HepG2 (cell line): Measurements from ENCODE around the gene GFY. TPM values are rescaled to one million over a fixed set of nuclear protein-coding genes. Genes with fewer than 3 reads are reported as not detected.

Source experiments
- HCFC1 ChIP-seq: fragments of 150-350 bp; IDR thresholded peaks from 2 replicates; pipeline ENCODE4 v1.6.1; 2014; ENCODE audit warnings: low read depth, low read length
- HNRNPL ChIP-seq: fragments of 200-400 bp; formaldehyde crosslinking; IDR thresholded peaks from 2 replicates; pipeline ENCODE4 v1.6.1; 2017; ENCODE audit warnings: mild to moderate bottlenecking, low read depth, low read length
- RARG ChIP-seq: sonication (generic); formaldehyde crosslinking; IDR thresholded peaks from 2 replicates; pipeline ENCODE4 v1.4.0; 2020; ENCODE audit warnings: low read depth, mild to moderate bottlenecking, missing genetic modification reagents
- SRSF1 ChIP-seq: fragments of 200-400 bp; formaldehyde crosslinking; optimal IDR thresholded peaks from 2 replicates; pipeline ENCODE3; 2017; ENCODE audit warnings: mild to moderate bottlenecking, low read depth, low read length, moderate library complexity
- TAF1 ChIP-seq: sonication (generic); formaldehyde crosslinking; IDR thresholded peaks from 2 replicates; pipeline ENCODE4 v1.4.0; 2020; ENCODE audit warnings: missing genetic modification reagents
- TBL1XR1 ChIP-seq: fragments of 150-350 bp; IDR thresholded peaks from 2 replicates; pipeline ENCODE4 v1.6.1; 2014; ENCODE audit warnings: borderline replicate concordance, low read length; ENCODE audit not compliant: partially characterized antibody
- ZBTB7A ChIP-seq: sonication (generic); formaldehyde crosslinking; IDR thresholded peaks from 2 replicates; pipeline ENCODE4 v1.8.0; 2022; ENCODE audit warnings: mild to moderate bottlenecking, missing genetic modification reagents
- polyA plus RNA-seq, 8 experiments: library from polyadenylated mRNA; depleted of rRNA in 3 of 8; stranded (reverse) in 7 of 8; unstranded in 1 of 8; fragments of >200 nt; fragmentation: Illumina TruSeq in 4 of 8; extraction: Trizol in 4 of 8; gene quantifications; 2 replicates each; pipeline versions ENCODE4 v1.2.1 to v1.2.3, GENCODE V29; 2011 to 2016; ENCODE audit warnings: low read depth in 4 of 8, missing spikeins in 1 of 8, mixed read lengths in 1 of 8; ENCODE audit not compliant: insufficient read depth in 1 of 8
- total RNA-seq, 5 experiments: library from RNA; depleted of rRNA; stranded (reverse); fragments of >200 nt; fragmentation: Illumina TruSeq; extraction: Trizol; gene quantifications; 2 replicates each; pipeline ENCODE4 v1.2.3, GENCODE V29; 2016; ENCODE audit warnings: low read depth in 1 of 5
- TF ChIP-seq, protein P1 (sequence below), 2 experiments: fragments of 450-650 bp in 1 of 2; sonication (generic) in 1 of 2; formaldehyde crosslinking in 1 of 2; IDR thresholded peaks; 2 replicates each; pipeline versions ENCODE4 v1.6.1 to v1.8.0; 2016 to 2022; ENCODE audit warnings: antibody characterized with exemption in 1 of 2, mild to moderate bottlenecking in 1 of 2, missing genetic modification reagents in 1 of 2
- TF ChIP-seq, protein P2 (sequence below): sonication (generic); formaldehyde crosslinking; IDR thresholded peaks from 2 replicates; pipeline ENCODE4 v1.4.0; 2020; ENCODE audit warnings: missing genetic modification reagents, borderline replicate concordance
- TF ChIP-seq, protein P3 (sequence below): sonication (generic); formaldehyde crosslinking; conservative IDR thresholded peaks from 2 replicates; pipeline ENCODE4 v1.4.0; 2020; ENCODE audit warnings: missing genetic modification reagents
- TF ChIP-seq, protein P4 (sequence below): sonication (generic); formaldehyde crosslinking; IDR thresholded peaks from 2 replicates; pipeline ENCODE4 v1.4.0; 2020; ENCODE audit warnings: mild to moderate bottlenecking, missing genetic modification reagents, borderline replicate concordance

Gene GFY
- total and polyA plus RNA-seq, 2 of the 13 experiments (the other 11 are each of a cell fraction or from before 2014, with no cell fraction given), result not detected

DNA sequence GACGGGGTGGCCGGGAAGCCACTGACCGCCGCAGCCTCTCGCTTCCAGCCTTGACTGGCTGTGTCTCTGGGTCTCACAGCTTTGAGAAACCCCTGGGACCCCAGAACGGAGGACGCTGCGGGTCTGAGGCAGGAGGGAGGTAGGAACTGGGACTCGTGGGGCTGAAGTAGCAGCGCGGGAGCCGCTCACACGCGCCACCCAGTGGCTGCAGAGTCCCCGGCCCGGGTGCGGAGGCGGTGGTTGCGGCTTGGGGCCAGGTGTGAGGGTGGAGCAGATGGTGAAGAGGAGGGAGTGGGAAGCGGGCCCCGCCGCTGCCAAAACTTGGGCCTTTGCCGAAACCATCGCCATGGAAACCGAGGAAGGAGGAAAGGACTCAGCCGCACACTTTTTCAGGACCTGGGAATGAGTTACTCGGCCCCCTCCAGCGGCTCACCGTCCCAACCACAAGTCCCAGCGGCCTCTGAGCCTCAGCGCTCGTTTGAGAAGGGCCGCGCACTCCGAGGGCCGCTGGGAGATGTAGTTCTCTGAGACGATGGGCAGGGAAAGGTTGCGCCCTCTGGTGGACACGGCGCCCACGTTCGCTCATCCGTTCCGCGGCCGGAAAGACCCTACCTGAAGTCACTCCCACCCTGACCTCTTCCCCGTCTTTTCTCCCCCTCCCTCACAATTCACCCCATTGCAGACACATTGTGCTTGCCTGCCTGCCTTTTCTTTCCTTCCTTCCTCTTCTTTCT, 18.3 kb downstream of the GFY start (continued):
- TF ChIP-seq ZBTB7A (CRISPR knock-in tag) (no peak), TBL1XR1 (peak; percentile 45), HNRNPL (0 out of 2 replicates have a peak, but pooled peaks have one; percentile 46), TAF1 (CRISPR knock-in tag) (peak; percentile 47; the same call in 1 of the 2 replicates), SRSF1 (peak; percentile 50), HCFC1 (peak; percentile 98), RARG (no peak)
- TF ChIP-seq, protein P1, sequence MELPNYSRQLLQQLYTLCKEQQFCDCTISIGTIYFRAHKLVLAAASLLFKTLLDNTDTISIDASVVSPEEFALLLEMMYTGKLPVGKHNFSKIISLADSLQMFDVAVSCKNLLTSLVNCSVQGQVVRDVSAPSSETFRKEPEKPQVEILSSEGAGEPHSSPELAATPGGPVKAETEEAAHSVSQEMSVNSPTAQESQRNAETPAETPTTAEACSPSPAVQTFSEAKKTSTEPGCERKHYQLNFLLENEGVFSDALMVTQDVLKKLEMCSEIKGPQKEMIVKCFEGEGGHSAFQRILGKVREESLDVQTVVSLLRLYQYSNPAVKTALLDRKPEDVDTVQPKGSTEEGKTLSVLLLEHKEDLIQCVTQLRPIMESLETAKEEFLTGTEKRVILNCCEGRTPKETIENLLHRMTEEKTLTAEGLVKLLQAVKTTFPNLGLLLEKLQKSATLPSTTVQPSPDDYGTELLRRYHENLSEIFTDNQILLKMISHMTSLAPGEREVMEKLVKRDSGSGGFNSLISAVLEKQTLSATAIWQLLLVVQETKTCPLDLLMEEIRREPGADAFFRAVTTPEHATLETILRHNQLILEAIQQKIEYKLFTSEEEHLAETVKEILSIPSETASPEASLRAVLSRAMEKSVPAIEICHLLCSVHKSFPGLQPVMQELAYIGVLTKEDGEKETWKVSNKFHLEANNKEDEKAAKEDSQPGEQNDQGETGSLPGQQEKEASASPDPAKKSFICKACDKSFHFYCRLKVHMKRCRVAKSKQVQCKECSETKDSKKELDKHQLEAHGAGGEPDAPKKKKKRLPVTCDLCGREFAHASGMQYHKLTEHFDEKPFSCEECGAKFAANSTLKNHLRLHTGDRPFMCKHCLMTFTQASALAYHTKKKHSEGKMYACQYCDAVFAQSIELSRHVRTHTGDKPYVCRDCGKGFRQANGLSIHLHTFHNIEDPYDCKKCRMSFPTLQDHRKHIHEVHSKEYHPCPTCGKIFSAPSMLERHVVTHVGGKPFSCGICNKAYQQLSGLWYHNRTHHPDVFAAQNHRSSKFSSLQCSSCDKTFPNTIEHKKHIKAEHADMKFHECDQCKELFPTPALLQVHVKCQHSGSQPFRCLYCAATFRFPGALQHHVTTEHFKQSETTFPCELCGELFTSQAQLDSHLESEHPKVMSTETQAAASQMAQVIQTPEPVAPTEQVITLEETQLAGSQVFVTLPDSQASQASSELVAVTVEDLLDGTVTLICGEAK (IDR thresholded peaks at IDR 0.05), result no peak
- TF ChIP-seq, protein P1 (CRISPR knock-in tag; IDR thresholded peaks at IDR 0.05), result peak; percentile 46; the same call in 1 of the 2 replicates
- TF ChIP-seq, protein P2, sequence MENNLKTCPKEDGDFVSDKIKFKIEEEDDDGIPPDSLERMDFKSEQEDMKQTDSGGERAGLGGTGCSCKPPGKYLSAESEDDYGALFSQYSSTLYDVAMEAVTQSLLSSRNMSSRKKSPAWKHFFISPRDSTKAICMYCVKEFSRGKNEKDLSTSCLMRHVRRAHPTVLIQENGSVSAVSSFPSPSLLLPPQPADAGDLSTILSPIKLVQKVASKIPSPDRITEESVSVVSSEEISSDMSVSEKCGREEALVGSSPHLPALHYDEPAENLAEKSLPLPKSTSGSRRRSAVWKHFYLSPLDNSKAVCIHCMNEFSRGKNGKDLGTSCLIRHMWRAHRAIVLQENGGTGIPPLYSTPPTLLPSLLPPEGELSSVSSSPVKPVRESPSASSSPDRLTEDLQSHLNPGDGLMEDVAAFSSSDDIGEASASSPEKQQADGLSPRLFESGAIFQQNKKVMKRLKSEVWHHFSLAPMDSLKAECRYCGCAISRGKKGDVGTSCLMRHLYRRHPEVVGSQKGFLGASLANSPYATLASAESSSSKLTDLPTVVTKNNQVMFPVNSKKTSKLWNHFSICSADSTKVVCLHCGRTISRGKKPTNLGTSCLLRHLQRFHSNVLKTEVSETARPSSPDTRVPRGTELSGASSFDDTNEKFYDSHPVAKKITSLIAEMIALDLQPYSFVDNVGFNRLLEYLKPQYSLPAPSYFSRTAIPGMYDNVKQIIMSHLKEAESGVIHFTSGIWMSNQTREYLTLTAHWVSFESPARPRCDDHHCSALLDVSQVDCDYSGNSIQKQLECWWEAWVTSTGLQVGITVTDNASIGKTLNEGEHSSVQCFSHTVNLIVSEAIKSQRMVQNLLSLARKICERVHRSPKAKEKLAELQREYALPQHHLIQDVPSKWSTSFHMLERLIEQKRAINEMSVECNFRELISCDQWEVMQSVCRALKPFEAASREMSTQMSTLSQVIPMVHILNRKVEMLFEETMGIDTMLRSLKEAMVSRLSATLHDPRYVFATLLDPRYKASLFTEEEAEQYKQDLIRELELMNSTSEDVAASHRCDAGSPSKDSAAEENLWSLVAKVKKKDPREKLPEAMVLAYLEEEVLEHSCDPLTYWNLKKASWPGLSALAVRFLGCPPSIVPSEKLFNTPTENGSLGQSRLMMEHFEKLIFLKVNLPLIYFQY (CRISPR knock-in tag), result no peak; the same call in 1 of the 2 replicates
- TF ChIP-seq, protein P3, sequence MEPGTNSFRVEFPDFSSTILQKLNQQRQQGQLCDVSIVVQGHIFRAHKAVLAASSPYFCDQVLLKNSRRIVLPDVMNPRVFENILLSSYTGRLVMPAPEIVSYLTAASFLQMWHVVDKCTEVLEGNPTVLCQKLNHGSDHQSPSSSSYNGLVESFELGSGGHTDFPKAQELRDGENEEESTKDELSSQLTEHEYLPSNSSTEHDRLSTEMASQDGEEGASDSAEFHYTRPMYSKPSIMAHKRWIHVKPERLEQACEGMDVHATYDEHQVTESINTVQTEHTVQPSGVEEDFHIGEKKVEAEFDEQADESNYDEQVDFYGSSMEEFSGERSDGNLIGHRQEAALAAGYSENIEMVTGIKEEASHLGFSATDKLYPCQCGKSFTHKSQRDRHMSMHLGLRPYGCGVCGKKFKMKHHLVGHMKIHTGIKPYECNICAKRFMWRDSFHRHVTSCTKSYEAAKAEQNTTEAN (CRISPR knock-in tag), result no peak
- TF ChIP-seq, protein P4, sequence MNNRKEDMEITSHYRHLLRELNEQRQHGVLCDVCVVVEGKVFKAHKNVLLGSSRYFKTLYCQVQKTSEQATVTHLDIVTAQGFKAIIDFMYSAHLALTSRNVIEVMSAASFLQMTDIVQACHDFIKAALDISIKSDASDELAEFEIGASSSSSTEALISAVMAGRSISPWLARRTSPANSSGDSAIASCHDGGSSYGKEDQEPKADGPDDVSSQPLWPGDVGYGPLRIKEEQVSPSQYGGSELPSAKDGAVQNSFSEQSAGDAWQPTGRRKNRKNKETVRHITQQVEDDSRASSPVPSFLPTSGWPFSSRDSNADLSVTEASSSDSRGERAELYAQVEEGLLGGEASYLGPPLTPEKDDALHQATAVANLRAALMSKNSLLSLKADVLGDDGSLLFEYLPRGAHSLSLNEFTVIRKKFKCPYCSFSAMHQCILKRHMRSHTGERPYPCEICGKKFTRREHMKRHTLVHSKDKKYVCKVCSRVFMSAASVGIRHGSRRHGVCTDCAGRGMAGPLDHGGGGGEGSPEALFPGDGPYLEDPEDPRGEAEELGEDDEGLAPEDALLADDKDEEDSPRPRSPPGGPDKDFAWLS (CRISPR knock-in tag), result peak; percentile 72; the same call in 1 of the 2 replicates
